BJ (cell line): ENCODE measurements around the gene NKAIN2. TPM values are rescaled to one million over a fixed set of nuclear protein-coding genes. Genes with fewer than 3 reads are reported as not detected.

Experiments used
- CTCF ChIA-PET: fragments of 350-600 bp; formaldehyde crosslinking; extraction: SDS; loops from one replicate; lab custom pipeline; 2021; ENCODE audit warnings: antibody characterized with exemption, inconsistent platforms; lab: Yijun Ruan, JAX
- POLR2A ChIA-PET: fragments of 300-600 bp; sonication (Branson Sonifier 250); formaldehyde crosslinking; extraction: SDS; loops from one replicate; lab custom pipeline; 2021; ENCODE audit warnings: antibody characterized with exemption; lab: Charles Lee
- DNase-seq: peaks from one replicate; pipeline ENCODE4 v3.0.0-alpha.2; 2011; ENCODE audit warnings: low read depth
- H3K27me3 ChIP-seq: 2 replicates; pipeline ENCODE4 v1.6.0; 2011; ENCODE audit warnings: low read length; ENCODE audit not compliant: control insufficient read depth, insufficient read depth
- H3K36me3 ChIP-seq: 2 replicates; pipeline ENCODE4 v1.5.1; 2011; ENCODE audit warnings: low read length; ENCODE audit not compliant: control insufficient read depth, insufficient read depth
- H3K4me3 ChIP-seq: 2 replicates; pipeline ENCODE4 v1.5.1; 2011; ENCODE audit warnings: low read depth, mild to moderate bottlenecking, control low read depth, low read length
- CTCF ChIP-seq: IDR thresholded peaks from 2 replicates; pipeline ENCODE4 v1.5.1; 2011; ENCODE audit warnings: low read depth, mild to moderate bottlenecking, control low read depth, inconsistent platforms, low read length, moderate library complexity; ENCODE audit not compliant: insufficient read depth
- polyA plus RNA-seq: library from polyadenylated mRNA; depleted of rRNA; stranded (reverse); fragments of >200 nt; gene quantifications from 2 replicates; pipeline ENCODE4 v1.2.3, GENCODE V29; 2011

NKAIN2 gene
- polyA plus RNA-seq, 1 experiment: not detected

GRCh38 chr6:124073820-124074587 is 270.3 kb downstream of the NKAIN2 start:
- H3K36me3 ChIP-seq: no peaks in the 10 kb centered on the region
- ChIA-PET POLR2A (no interaction called here), CTCF (no interaction called here)
- no peak for DNase-seq
- no peaks in the 10 kb centered on the region for H3K27me3 ChIP-seq
- TF ChIP-seq CTCF: no peak
- H3K4me3 ChIP-seq: no peak overlapping the region

GRCh38 chr6:124074606-124075005 is 270.9 kb downstream of the NKAIN2 start:
- Histone ChIP-seq H3K27me3 (no peaks in the 10 kb centered on the region), H3K4me3 (no peak overlapping the region), H3K36me3 (no peaks in the 10 kb centered on the region)
- DNase-seq: no peak
- ChIA-PET CTCF (no interaction called here), POLR2A (no interaction called here)
- TF ChIP-seq CTCF: no peak

- no peaks in the 10 kb centered on the region for H3K27me3 ChIP-seq
- DNase-seq: no peak
- H3K4me3 ChIP-seq: no peak overlapping the region
- TF ChIP-seq CTCF: no peak
- ChIA-PET POLR2A (no interaction called here), CTCF (no interaction called here)
- no peaks in the 10 kb centered on the region for H3K36me3 ChIP-seq
These were observed 272.8 kb downstream of the NKAIN2 start for GRCh38 chr6:124076336-124077048.

GRCh38 chr6:124078169-124078568 is 274.5 kb downstream of the NKAIN2 start:
- CTCF ChIA-PET: no interaction called here
- POLR2A ChIA-PET: no interaction called here
- TF ChIP-seq CTCF: no peak
- Histone ChIP-seq H3K4me3 (no peak overlapping the region), H3K27me3 (no peaks in the 10 kb centered on the region), H3K36me3 (no peaks in the 10 kb centered on the region)
- no peak for DNase-seq

GRCh38 chr6:124080483-124080882 is 276.8 kb downstream of the NKAIN2 start:
- Histone ChIP-seq H3K4me3 (no peak overlapping the region), H3K36me3 (no peaks in the 10 kb centered on the region), H3K27me3 (no peaks in the 10 kb centered on the region)
- CTCF ChIA-PET: no interaction called here
- DNase-seq: no peak
- TF ChIP-seq CTCF: no peak
- POLR2A ChIA-PET: no interaction called here
